NCI-H128 (cell line): Measurements from ENCODE around the gene RPLP2.

Source experiments
- DNase-seq: peaks from one replicate; lab custom pipeline; 2025; ENCODE audit not compliant: unreplicated experiment; lab: John Stamatoyannopoulos, UW

RPLP2 gene

GRCh38 chr11:809287-810039 is at the start of gene RPLP2:
Gene RPLP2 (plus strand): TSS chr11:809967. CDS start chr11:810235, 268 bp downstream.
- peak; percentile 94 for DNase-seq

GRCh38 chr11:760236-760635 is 49.5 kb upstream of the RPLP2 start:
- DNase-seq: no peak

- no peak for DNase-seq
Measured at GRCh38 chr11:761526-762108, 48.1 kb upstream of the RPLP2 start.

GRCh38 chr11:762421-763072 is 47.2 kb upstream of the RPLP2 start:
- no peak for DNase-seq

- DNase-seq: peak; percentile 33
Measured at GRCh38 chr11:763073-763463, 46.7 kb upstream of the RPLP2 start.

- DNase-seq: no peak
Measured at GRCh38 chr11:763549-764321, 46.0 kb upstream of the RPLP2 start.

- no peak for DNase-seq
Measured at GRCh38 chr11:764322-765024, 45.3 kb upstream of the RPLP2 start.

GRCh38 chr11:765025-765801 is 44.6 kb upstream of the RPLP2 start:
- peak; percentile 24 for DNase-seq

- DNase-seq: no peak
Measured at GRCh38 chr11:765802-766091, 44.0 kb upstream of the RPLP2 start.

GRCh38 chr11:766106-766935 is 43.4 kb upstream of the RPLP2 start:
- DNase-seq: no peak

GRCh38 chr11:766936-767210 is 42.9 kb upstream of the RPLP2 start:
- DNase-seq: no peak

- no peak for DNase-seq
Measured at GRCh38 chr11:767238-767637, 42.5 kb upstream of the RPLP2 start.

GRCh38 chr11:769887-770641 is 39.7 kb upstream of the RPLP2 start:
- no peak for DNase-seq

GRCh38 chr11:770642-771616 is 38.8 kb upstream of the RPLP2 start:
- DNase-seq: no peak

GRCh38 chr11:771617-772204 is 38.1 kb upstream of the RPLP2 start:
- DNase-seq: no peak

- DNase-seq: no peak
Measured at GRCh38 chr11:772429-773390, 37.1 kb upstream of the RPLP2 start.
